IMR-90 (cell line): Measurements from ENCODE around the gene AIP. TPM values are rescaled to one million over a fixed set of nuclear protein-coding genes. Genes with fewer than 3 reads are reported as not detected.
A peak's percentile ranks its signal among the peaks of the same experiment; 100 is the strongest.

ENCODE experiments used
- ATAC-seq: fragments of 200-7000 bp; cut with Tn5 transposase; 2 replicates; pipeline ENCODE4 v1.9.1; 2020; ENCODE audit warnings: low read depth, mild to moderate bottlenecking, moderate library complexity
- BruUV-seq: library from RNA; stranded (reverse); fragments of 400-500 nt; replicated peaks from 2 replicates; lab custom pipeline; 2021; lab: Mats Ljungman, UMichigan
- CTCF ChIA-PET: fragments of 300-600 bp; formaldehyde crosslinking; extraction: SDS; loops from one replicate; lab custom pipeline; 2021; ENCODE audit warnings: antibody characterized with exemption; lab: Yijun Ruan, JAX
- POLR2A ChIA-PET: fragments of 300-600 bp; sonication (Branson Sonifier 250); formaldehyde crosslinking; loops from one replicate; lab custom pipeline; 2022; ENCODE audit warnings: antibody characterized with exemption; ENCODE audit not compliant: unreplicated experiment; lab: Charles Lee
- DNase-seq: peaks from one replicate; pipeline ENCODE4 v3.0.0; 2013
- H2AFZ ChIP-seq: replicated peaks from 2 replicates; pipeline ENCODE3; 2013; ENCODE audit warnings: low read length, mild to moderate bottlenecking; ENCODE audit not compliant: poor library complexity
- H2AK5ac ChIP-seq: 2 replicates; pipeline ENCODE4 v1.6.1; 2013; ENCODE audit warnings: low read depth, low read length, inconsistent platforms
- H2AK9ac ChIP-seq: replicated peaks from 2 replicates; pipeline ENCODE3; 2013; ENCODE audit warnings: mild to moderate bottlenecking, low read depth, low read length, moderate library complexity; ENCODE audit not compliant: poor library complexity
- H2BK120ac ChIP-seq: 2 replicates; pipeline ENCODE4 v1.6.1; 2013; ENCODE audit warnings: low read depth, low read length, inconsistent platforms
- H2BK15ac ChIP-seq: 3 replicates; pipeline ENCODE4 v1.6.1; 2013; ENCODE audit warnings: low read depth, low read length, inconsistent platforms
- H2BK20ac ChIP-seq: 2 replicates; pipeline ENCODE4 v1.6.1; 2013; ENCODE audit warnings: low read depth, mild to moderate bottlenecking, inconsistent platforms, low read length, moderate library complexity
- H2BK5ac ChIP-seq: 2 replicates; pipeline ENCODE4 v1.6.1; 2013; ENCODE audit warnings: mild to moderate bottlenecking, low read depth, low read length, inconsistent platforms; ENCODE audit not compliant: poor library complexity, severe bottlenecking
- H3K14ac ChIP-seq: replicated peaks from 2 replicates; pipeline ENCODE4 v1.6.1; 2013; ENCODE audit warnings: low read depth, low read length, inconsistent platforms
- H3K18ac ChIP-seq: 2 replicates; pipeline ENCODE4 v1.6.1; 2013; ENCODE audit warnings: low read depth, low read length, control low read depth
- H3K23ac ChIP-seq: 2 replicates; pipeline ENCODE4 v1.6.1; 2013; ENCODE audit warnings: low read depth, low read length, inconsistent platforms
- H3K27ac ChIP-seq: 2 replicates; pipeline ENCODE4 v1.5.1; 2013; ENCODE audit warnings: mild to moderate bottlenecking, control low read depth, low read length; ENCODE audit not compliant: insufficient read depth
- H3K27me3 ChIP-seq: 2 replicates; pipeline ENCODE4 v1.6.1; 2013; ENCODE audit warnings: low read length; ENCODE audit not compliant: control insufficient read depth, insufficient read depth
- H3K36me3 ChIP-seq: 2 replicates; pipeline ENCODE4 v1.6.1; 2013; ENCODE audit warnings: low read length, mixed read lengths; ENCODE audit not compliant: control insufficient read depth, insufficient read depth
- H3K4ac ChIP-seq: 2 replicates; pipeline ENCODE4 v1.6.1; 2013; ENCODE audit warnings: low read depth, low read length, inconsistent platforms
- H3K4me1 ChIP-seq: 2 replicates; pipeline ENCODE4 v1.6.1; 2013; ENCODE audit warnings: low read length, mixed read lengths; ENCODE audit not compliant: control insufficient read depth, insufficient read depth
- H3K4me2 ChIP-seq: 2 replicates; pipeline ENCODE4 v1.6.1; 2013; ENCODE audit warnings: low read depth, mild to moderate bottlenecking, control low read depth, low read length, moderate library complexity
- H3K4me3 ChIP-seq: 2 replicates; pipeline ENCODE4 v1.5.1; 2013; ENCODE audit warnings: low read depth, mild to moderate bottlenecking, control low read depth, low read length, moderate library complexity; ENCODE audit not compliant: insufficient read depth
- H3K56ac ChIP-seq: 2 replicates; pipeline ENCODE4 v1.6.1; 2013; ENCODE audit warnings: low read length, inconsistent platforms; ENCODE audit not compliant: insufficient read depth; ENCODE audit errors: extremely low read depth
- H3K79me1 ChIP-seq, 2 experiments: 2 replicates each; pipeline ENCODE4 v1.6.1; 2013; ENCODE audit warnings: low read length in 2 of 2, inconsistent platforms in 1 of 2, low read depth in 1 of 2
- H3K9ac ChIP-seq: 2 replicates; pipeline ENCODE4 v1.6.1; 2013; ENCODE audit warnings: low read depth, low read length, control low read depth
- H3K9me1 ChIP-seq: 2 replicates; pipeline ENCODE4 v1.6.1; 2013; ENCODE audit warnings: low read length, inconsistent platforms; ENCODE audit not compliant: insufficient read depth
- H3K9me3 ChIP-seq: 2 replicates; pipeline ENCODE4 v1.6.1; 2013; ENCODE audit warnings: low read length; ENCODE audit not compliant: control insufficient read depth, insufficient read depth
- H4K20me1 ChIP-seq: 2 replicates; pipeline ENCODE4 v1.6.1; 2013; ENCODE audit warnings: low read length, inconsistent platforms; ENCODE audit not compliant: insufficient read depth
- H4K5ac ChIP-seq: 2 replicates; pipeline ENCODE4 v1.6.1; 2013; ENCODE audit warnings: mild to moderate bottlenecking, low read depth, low read length, control low read depth
- H4K8ac ChIP-seq, 2 experiments: 2 replicates each; pipeline ENCODE4 v1.6.1; 2013; ENCODE audit warnings: low read depth in 2 of 2, low read length in 2 of 2, control low read depth in 1 of 2, inconsistent platforms in 1 of 2
- H4K91ac ChIP-seq: 2 replicates; pipeline ENCODE4 v1.6.1; 2013; ENCODE audit warnings: low read depth, low read length, inconsistent platforms; ENCODE audit not compliant: insufficient read depth
- BHLHE40 ChIP-seq: fragments of 150-350 bp; IDR thresholded peaks from 2 replicates; pipeline ENCODE4 v1.6.1; 2016; ENCODE audit warnings: mild to moderate bottlenecking, low read depth, low read length
- CEBPB ChIP-seq: IDR thresholded peaks from 2 replicates; pipeline ENCODE4 v1.6.1; 2012; ENCODE audit warnings: low read depth, low read length, improper control_type of control experiment
- CHD1 ChIP-seq: IDR thresholded peaks from 2 replicates; pipeline ENCODE4 v1.6.1; 2012; ENCODE audit warnings: low read depth, low read length, improper control_type of control experiment
- CTCF ChIP-seq: conservative IDR thresholded peaks from 2 replicates; pipeline ENCODE4 v1.5.1; 2012; ENCODE audit warnings: mild to moderate bottlenecking, low read depth, low read length, improper control_type of control experiment
- ELK1 ChIP-seq: fragments of 150-350 bp; IDR thresholded peaks from 2 replicates; pipeline ENCODE4 v1.6.1; 2016; ENCODE audit warnings: low read depth, mild to moderate bottlenecking, low read length, moderate library complexity, borderline replicate concordance
- FOS ChIP-seq: fragments of 150-350 bp; IDR thresholded peaks from 2 replicates; pipeline ENCODE4 v1.6.1; 2016; ENCODE audit warnings: low read depth, low read length
- MAFK ChIP-seq: IDR thresholded peaks from 2 replicates; pipeline ENCODE4 v1.6.1; 2012; ENCODE audit warnings: low read depth, low read length, improper control_type of control experiment
- MXI1 ChIP-seq: IDR thresholded peaks from 2 replicates; pipeline ENCODE4 v1.6.1; 2012; ENCODE audit warnings: low read depth, mild to moderate bottlenecking, low read length, moderate library complexity, borderline replicate concordance
- POLR2A ChIP-seq: IDR thresholded peaks from 2 replicates; pipeline ENCODE4 v1.6.1; 2012; ENCODE audit warnings: mild to moderate bottlenecking, low read depth, low read length
- RAD21 ChIP-seq: IDR thresholded peaks from 2 replicates; pipeline ENCODE4 v1.6.1; 2012; ENCODE audit warnings: low read length, improper control_type of control experiment
- RCOR1 ChIP-seq: IDR thresholded peaks from 2 replicates; pipeline ENCODE4 v1.6.1; 2012; ENCODE audit warnings: mild to moderate bottlenecking, low read length, improper control_type of control experiment; ENCODE audit not compliant: insufficient replicate concordance
- USF2 ChIP-seq: fragments of 150-350 bp; IDR thresholded peaks from 2 replicates; pipeline ENCODE4 v1.6.1; 2017; ENCODE audit warnings: mild to moderate bottlenecking, antibody characterized with exemption, low read length, low read depth
- WGBS, 2 experiments: methylation state at CpG; one replicate each; pipeline versions ENCODE4 v1.1.5 to v1.1.7; 2013; ENCODE audit warnings: missing lambda C conversion rate in 2 of 2; ENCODE audit not compliant: insufficient read length in 1 of 2; ENCODE audit errors: extremely low coverage in 2 of 2; 5-methylcytosine and 5-hydroxymethylcytosine counted together
- dilution Hi-C: fragments of 300-500 bp; cut with HindIII; formaldehyde crosslinking; loops from one replicate; pipeline ENCODE4 v1.14.3; 2018; ENCODE audit warnings: low sequenced_read_pairs; ENCODE audit not compliant: unreplicated experiment
- in situ Hi-C: fragments of 300-500 bp; cut with MboI; formaldehyde crosslinking; loops from 3 replicates; pipeline ENCODE4 v1.14.3; 2019; ENCODE audit warnings: low sequenced_read_pairs, inconsistent platforms, mixed read lengths
- intact Hi-C: fragments of 100-400 bp; cut with micrococcal nuclease; formaldehyde crosslinking; loops from 2 replicates; pipeline ENCODE4 v1.10.0; 2022
- polyA plus RNA-seq, 3 experiments: library from polyadenylated mRNA; depleted of rRNA; stranded (reverse); fragments of >200 nt; gene quantifications; 2 replicates each; pipeline ENCODE4 v1.2.3, GENCODE V29; 2012; ENCODE audit warnings: low replicate concordance in 1 of 3
- total RNA-seq: library from RNA; depleted of rRNA; stranded (reverse); fragments of >200 nt; gene quantifications from 2 replicates; pipeline ENCODE4 v1.2.3, GENCODE V29; 2012

AIP gene
- total and polyA plus RNA-seq, 2 of the 4 experiments (the other 2 are of a cell fraction) = 95.5 to 122 TPM

- TF ChIP-seq BHLHE40 = no peak
These were observed 28.8 kb upstream of the AIP start (continued) for GRCh38 chr11:67453816-67454732.

GRCh38 chr11:67455054-67455453 is 27.8 kb upstream of the AIP start, which contains the start of gene CABP4:
Gene CABP4 (plus strand): TSS chr11:67455354. CDS start chr11:67455424, 70 bp downstream.
- TF ChIP-seq RAD21 = no peak
- no peak for TF ChIP-seq FOS
- TF ChIP-seq CHD1 = no peak
- TF ChIP-seq MAFK = no peak
- TF ChIP-seq CEBPB = no peak
- TF ChIP-seq RCOR1 = no peak
- TF ChIP-seq BHLHE40 = no peak
- no peak for TF ChIP-seq CTCF
- no peak for TF ChIP-seq MXI1
- TF ChIP-seq USF2 = no peak
- TF ChIP-seq POLR2A = no peak
- no peak for TF ChIP-seq ELK1
- ATAC-seq = no peak
- no peak within 1 kb of the TSS for H2AK5ac ChIP-seq
- no peak within 1 kb of the TSS for H3K9ac ChIP-seq
- no peaks in the 10 kb centered on the region for H3K4me1 ChIP-seq
- H3K27me3 ChIP-seq = peaks cover 25% of the 10 kb centered on the region; the same call in 1 of the 2 replicates
- H4K5ac ChIP-seq = no peak within 1 kb of the TSS
- H4K8ac ChIP-seq = no peak within 1 kb of the TSS
- no peak within 1 kb of the TSS for H4K91ac ChIP-seq
- no peak within 1 kb of the TSS for H3K23ac ChIP-seq
- H3K4me2 ChIP-seq = no peak within 1 kb of the TSS
- peak within 1 kb of the TSS; percentile 51 for H2AFZ ChIP-seq
- no TSS peak for BruUV-seq
- no peaks in the 10 kb centered on the region for H4K20me1 ChIP-seq
- H2BK5ac ChIP-seq = no peak within 1 kb of the TSS
- DNase-seq = no peak
- no peaks in the 10 kb centered on the region for H3K36me3 ChIP-seq
- no peak within 1 kb of the TSS for H2AK9ac ChIP-seq
- H3K4me3 ChIP-seq = no peak within 1 kb of the TSS
- H3K4ac ChIP-seq = no peak within 1 kb of the TSS
- dilution Hi-C loops = no loop called here
- no peak within 1 kb of the TSS for H3K18ac ChIP-seq
- no peaks in the 10 kb centered on the region for H3K79me1 ChIP-seq
- intact Hi-C loops = no loop called here
- H3K27ac ChIP-seq = no peak within 1 kb of the TSS
- no peak within 1 kb of the TSS for H3K56ac ChIP-seq
- H2BK20ac ChIP-seq = no peak within 1 kb of the TSS
- CTCF ChIA-PET = no interaction called here
- in situ Hi-C loops = no loop called here
- H2BK120ac ChIP-seq = no peak within 1 kb of the TSS
- H2BK15ac ChIP-seq = no peak within 1 kb of the TSS
- WGBS, 2 experiments = no CpG with 5 or more reads among the region's 3 CpGs
- H3K14ac ChIP-seq = no peak within 1 kb of the TSS
- POLR2A ChIA-PET = no interaction called here
- H3K9me1 ChIP-seq = no peaks in the 10 kb centered on the region
- H3K9me3 ChIP-seq = no peaks in the 10 kb centered on the region
